Transverse colon (tissue), 3 donors: ENCODE results near the gene CDKN2B-AS1.

Experiments used
- EP300 ChIP-seq: sonication (generic); formaldehyde crosslinking; IDR thresholded peaks from one replicate; pipeline ENCODE4 v1.6.1; 2017; ENCODE audit warnings: antibody characterized with exemption, low read depth
- TF ChIP-seq, protein P1 (sequence below), 5 experiments: fragments of 200-600 bp in 3 of 5; fragments of 450-650 bp in 2 of 5; sonication (generic) in 3 of 5; IDR thresholded peaks; 1 replicate in 2 of 5; 2 replicates in 3 of 5; pipeline ENCODE4 v1.5.1; 2016 to 2017; ENCODE audit warnings: antibody characterized with exemption in 5 of 5, inconsistent platforms in 3 of 5, mild to moderate bottlenecking in 2 of 5, moderate library complexity in 1 of 5

DNA sequence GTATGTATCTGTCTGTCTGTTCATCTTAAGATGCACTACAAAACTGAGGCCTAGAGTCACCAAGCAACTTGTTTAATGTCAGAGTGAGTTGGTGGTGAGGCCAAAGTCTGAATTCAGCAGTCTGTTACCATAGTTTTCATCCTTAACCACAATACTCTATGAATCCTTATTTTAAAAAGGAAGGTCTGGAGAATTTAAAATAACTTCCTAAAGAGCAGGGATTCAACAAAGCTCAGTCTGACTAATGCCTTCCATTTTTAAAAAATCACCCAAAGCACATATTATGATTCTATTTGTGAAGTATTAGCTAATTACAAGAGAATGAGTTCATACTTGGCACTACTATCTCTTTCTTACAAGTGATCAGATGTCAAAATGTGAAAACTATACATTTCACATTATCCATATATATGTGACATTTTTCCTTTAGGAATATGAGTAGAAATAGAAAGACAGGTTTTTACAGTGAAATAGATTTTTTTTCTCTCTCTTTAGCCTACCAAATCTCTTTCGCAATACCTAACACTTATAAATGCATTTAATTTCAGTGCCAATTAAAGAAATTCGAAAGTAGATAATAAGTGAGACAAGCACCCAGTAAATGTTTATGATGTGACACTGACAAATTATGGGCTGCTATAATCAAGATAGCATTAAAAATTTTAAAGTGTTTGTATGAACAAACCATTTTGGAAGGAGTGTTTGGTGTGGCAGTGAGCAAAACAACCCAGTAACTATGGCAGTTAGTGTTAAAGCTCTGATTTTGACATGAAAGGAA is 116.8 kb downstream of the CDKN2B-AS1 start:
- TF ChIP-seq, protein P1, sequence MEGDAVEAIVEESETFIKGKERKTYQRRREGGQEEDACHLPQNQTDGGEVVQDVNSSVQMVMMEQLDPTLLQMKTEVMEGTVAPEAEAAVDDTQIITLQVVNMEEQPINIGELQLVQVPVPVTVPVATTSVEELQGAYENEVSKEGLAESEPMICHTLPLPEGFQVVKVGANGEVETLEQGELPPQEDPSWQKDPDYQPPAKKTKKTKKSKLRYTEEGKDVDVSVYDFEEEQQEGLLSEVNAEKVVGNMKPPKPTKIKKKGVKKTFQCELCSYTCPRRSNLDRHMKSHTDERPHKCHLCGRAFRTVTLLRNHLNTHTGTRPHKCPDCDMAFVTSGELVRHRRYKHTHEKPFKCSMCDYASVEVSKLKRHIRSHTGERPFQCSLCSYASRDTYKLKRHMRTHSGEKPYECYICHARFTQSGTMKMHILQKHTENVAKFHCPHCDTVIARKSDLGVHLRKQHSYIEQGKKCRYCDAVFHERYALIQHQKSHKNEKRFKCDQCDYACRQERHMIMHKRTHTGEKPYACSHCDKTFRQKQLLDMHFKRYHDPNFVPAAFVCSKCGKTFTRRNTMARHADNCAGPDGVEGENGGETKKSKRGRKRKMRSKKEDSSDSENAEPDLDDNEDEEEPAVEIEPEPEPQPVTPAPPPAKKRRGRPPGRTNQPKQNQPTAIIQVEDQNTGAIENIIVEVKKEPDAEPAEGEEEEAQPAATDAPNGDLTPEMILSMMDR (IDR thresholded peaks at IDR 0.05): no peak
- no peak for TF ChIP-seq EP300
